HL-60 (cell line): ENCODE measurements around the gene CYTH4.

ENCODE experiments used
- GABPA ChIP-seq: IDR thresholded peaks from 2 replicates; pipeline ENCODE4 v1.6.1; 2012; ENCODE audit warnings: low read depth
- POLR2AphosphoS5 ChIP-seq: IDR thresholded peaks from 2 replicates; pipeline ENCODE4 v1.6.1; 2012; ENCODE audit warnings: low read depth
- TF ChIP-seq, protein P1 (sequence below): IDR thresholded peaks from one replicate; pipeline ENCODE4 v1.5.1; 2011; ENCODE audit warnings: low read length, control low read depth, inconsistent platforms; ENCODE audit not compliant: insufficient read depth
- TF ChIP-seq, protein P2 (sequence below): IDR thresholded peaks from 2 replicates; pipeline ENCODE4 v1.6.1; 2012; ENCODE audit warnings: low read depth; ENCODE audit not compliant: insufficient replicate concordance

DNA sequence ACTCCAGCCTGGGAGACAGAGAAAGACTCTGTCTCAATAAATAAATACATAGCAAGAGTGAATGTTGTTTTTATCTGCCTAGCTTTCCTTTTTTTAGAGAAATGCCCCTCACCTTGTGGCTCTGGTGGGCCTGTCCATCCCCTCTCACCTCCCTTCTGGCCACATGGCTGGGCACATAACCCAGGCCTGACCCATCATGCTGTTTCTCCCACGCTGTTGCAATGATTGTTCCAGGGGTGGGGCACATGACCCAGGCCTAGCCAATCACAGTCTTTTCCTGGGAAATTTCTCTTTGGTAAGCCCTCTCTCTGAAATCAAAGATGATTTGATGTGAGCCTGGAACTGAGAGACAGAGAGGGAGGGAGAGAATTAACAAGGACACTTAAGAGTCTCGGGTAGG lies 5.5 kb upstream of the CYTH4 start:
- TF ChIP-seq, protein P1, sequence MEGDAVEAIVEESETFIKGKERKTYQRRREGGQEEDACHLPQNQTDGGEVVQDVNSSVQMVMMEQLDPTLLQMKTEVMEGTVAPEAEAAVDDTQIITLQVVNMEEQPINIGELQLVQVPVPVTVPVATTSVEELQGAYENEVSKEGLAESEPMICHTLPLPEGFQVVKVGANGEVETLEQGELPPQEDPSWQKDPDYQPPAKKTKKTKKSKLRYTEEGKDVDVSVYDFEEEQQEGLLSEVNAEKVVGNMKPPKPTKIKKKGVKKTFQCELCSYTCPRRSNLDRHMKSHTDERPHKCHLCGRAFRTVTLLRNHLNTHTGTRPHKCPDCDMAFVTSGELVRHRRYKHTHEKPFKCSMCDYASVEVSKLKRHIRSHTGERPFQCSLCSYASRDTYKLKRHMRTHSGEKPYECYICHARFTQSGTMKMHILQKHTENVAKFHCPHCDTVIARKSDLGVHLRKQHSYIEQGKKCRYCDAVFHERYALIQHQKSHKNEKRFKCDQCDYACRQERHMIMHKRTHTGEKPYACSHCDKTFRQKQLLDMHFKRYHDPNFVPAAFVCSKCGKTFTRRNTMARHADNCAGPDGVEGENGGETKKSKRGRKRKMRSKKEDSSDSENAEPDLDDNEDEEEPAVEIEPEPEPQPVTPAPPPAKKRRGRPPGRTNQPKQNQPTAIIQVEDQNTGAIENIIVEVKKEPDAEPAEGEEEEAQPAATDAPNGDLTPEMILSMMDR, result no peak
- TF ChIP-seq POLR2AphosphoS5 (no peak), GABPA (no peak)
- TF ChIP-seq, protein P2, sequence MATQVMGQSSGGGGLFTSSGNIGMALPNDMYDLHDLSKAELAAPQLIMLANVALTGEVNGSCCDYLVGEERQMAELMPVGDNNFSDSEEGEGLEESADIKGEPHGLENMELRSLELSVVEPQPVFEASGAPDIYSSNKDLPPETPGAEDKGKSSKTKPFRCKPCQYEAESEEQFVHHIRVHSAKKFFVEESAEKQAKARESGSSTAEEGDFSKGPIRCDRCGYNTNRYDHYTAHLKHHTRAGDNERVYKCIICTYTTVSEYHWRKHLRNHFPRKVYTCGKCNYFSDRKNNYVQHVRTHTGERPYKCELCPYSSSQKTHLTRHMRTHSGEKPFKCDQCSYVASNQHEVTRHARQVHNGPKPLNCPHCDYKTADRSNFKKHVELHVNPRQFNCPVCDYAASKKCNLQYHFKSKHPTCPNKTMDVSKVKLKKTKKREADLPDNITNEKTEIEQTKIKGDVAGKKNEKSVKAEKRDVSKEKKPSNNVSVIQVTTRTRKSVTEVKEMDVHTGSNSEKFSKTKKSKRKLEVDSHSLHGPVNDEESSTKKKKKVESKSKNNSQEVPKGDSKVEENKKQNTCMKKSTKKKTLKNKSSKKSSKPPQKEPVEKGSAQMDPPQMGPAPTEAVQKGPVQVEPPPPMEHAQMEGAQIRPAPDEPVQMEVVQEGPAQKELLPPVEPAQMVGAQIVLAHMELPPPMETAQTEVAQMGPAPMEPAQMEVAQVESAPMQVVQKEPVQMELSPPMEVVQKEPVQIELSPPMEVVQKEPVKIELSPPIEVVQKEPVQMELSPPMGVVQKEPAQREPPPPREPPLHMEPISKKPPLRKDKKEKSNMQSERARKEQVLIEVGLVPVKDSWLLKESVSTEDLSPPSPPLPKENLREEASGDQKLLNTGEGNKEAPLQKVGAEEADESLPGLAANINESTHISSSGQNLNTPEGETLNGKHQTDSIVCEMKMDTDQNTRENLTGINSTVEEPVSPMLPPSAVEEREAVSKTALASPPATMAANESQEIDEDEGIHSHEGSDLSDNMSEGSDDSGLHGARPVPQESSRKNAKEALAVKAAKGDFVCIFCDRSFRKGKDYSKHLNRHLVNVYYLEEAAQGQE, result no peak
